BLaER1 treated with 17β-estradiol and CSF1 and Interleukin-3, amounts not matched to agents 10 nM and 100 nM (cell line): ENCODE measurements around the gene UBE2E2.

Source experiments
- H3K27ac ChIP-seq, 11 experiments: shearing (Covaris generic); formaldehyde crosslinking; 2 replicates each; pipeline ENCODE4 v1.8.1; 2022
- H3K27me3 ChIP-seq, 11 experiments: shearing (Covaris generic); formaldehyde crosslinking; 2 replicates each; pipeline ENCODE4 v1.8.1; 2022
- H3K36me3 ChIP-seq, 11 experiments: shearing (Covaris generic); formaldehyde crosslinking; 2 replicates each; pipeline ENCODE4 v1.8.1; 2022
- H3K4me1 ChIP-seq, 10 experiments: shearing (Covaris generic); formaldehyde crosslinking; 2 replicates each; pipeline ENCODE4 v1.8.1; 2022
- H3K4me2 ChIP-seq, 11 experiments: shearing (Covaris generic); formaldehyde crosslinking; 2 replicates each; pipeline ENCODE4 v1.8.1; 2022
- H3K4me3 ChIP-seq, 10 experiments: shearing (Covaris generic); formaldehyde crosslinking; 2 replicates each; pipeline ENCODE4 v1.8.1; 2022
- H3K9ac ChIP-seq, 11 experiments: shearing (Covaris generic); formaldehyde crosslinking; 2 replicates each; pipeline ENCODE4 v1.8.1; 2022
- H3K9me3 ChIP-seq, 11 experiments: shearing (Covaris generic); formaldehyde crosslinking; replicated peaks in 1 of 11; 2 replicates each; pipeline ENCODE4 v1.8.1; 2022
- H4K20me1 ChIP-seq, 11 experiments: shearing (Covaris generic); formaldehyde crosslinking; 2 replicates each; pipeline ENCODE4 v1.8.1; 2022
- Cebpa-rat ChIP-seq, 11 experiments: shearing (Covaris generic); IDR thresholded peaks; 2 replicates each; pipeline ENCODE4 v1.8.1; 2022

The UBE2E2 gene

DNA sequence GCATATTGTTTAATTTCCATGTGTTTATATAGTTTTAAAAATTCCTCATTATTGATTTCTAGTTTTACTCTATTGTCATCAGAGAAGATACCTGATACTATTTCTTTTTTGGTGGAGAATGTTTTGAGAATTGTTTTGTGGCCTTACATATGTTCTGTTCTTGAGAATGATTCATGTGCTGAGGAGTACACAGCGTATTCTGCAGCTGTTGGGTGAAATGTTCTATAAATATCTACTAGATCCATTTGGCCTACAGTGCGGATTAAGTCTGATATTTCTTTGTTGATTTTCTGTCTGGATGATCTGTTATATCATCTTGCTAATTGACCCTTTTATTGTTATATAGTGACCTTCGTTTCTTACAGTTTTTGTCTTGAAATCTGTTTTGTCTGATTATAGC is 109.7 kb downstream of the UBE2E2 start:
- H3K9me3 ChIP-seq: peaks cover 12 to 27% (median 21%) of the 10 kb centered on the region in 11 experiments
- peaks cover 0 to 90% (median 0%) of the 10 kb centered on the region in 11 experiments; a peak in 7 of 22 replicates for H4K20me1 ChIP-seq
- no peaks in the 10 kb centered on the region for H3K27me3 ChIP-seq
- H3K4me2 ChIP-seq: no peak overlapping the region
- peaks cover 0 to 14% (median 9%) of the 10 kb centered on the region in 10 experiments; a peak in 13 of 20 replicates for H3K4me1 ChIP-seq
- H3K9ac ChIP-seq: no peak overlapping the region
- H3K27ac ChIP-seq: no peak overlapping the region
- peaks cover 0 to 35% (median 5%) of the 10 kb centered on the region in 11 experiments; a peak in 10 of 22 replicates for H3K36me3 ChIP-seq
- H3K4me3 ChIP-seq: no peak overlapping the region
- TF ChIP-seq Cebpa-rat (IDR thresholded peaks at IDR 0.05): no peak

GRCh38 chr3:23314981-23315762 is 112.0 kb downstream of the UBE2E2 start:
- H3K9ac ChIP-seq: no peak overlapping the region
- no peak overlapping the region for H3K27ac ChIP-seq
- no peak overlapping the region for H3K4me3 ChIP-seq
- no peaks in the 10 kb centered on the region for H3K27me3 ChIP-seq
- peaks cover 12 to 35% (median 30%) of the 10 kb centered on the region in 11 experiments for H3K9me3 ChIP-seq
- H4K20me1 ChIP-seq: peaks cover 0 to 94% (median 0%) of the 10 kb centered on the region in 11 experiments; a peak in 8 of 22 replicates
- H3K4me2 ChIP-seq: peak overlapping the region in 4 of 11 experiments; percentile 10 to 39 (median 34); a peak in 7 of 22 replicates
- peaks cover 0 to 14% (median 9%) of the 10 kb centered on the region in 10 experiments; a peak in 13 of 20 replicates for H3K4me1 ChIP-seq
- peaks cover 0 to 19% (median 4%) of the 10 kb centered on the region in 11 experiments; a peak in 7 of 22 replicates for H3K36me3 ChIP-seq
- no peak for TF ChIP-seq Cebpa-rat (IDR thresholded peaks at IDR 0.05)

GRCh38 chr3:23316924-23317323 is 113.8 kb downstream of the UBE2E2 start:
- Histone ChIP-seq H3K36me3 (peaks cover 0 to 13% (median 0%) of the 10 kb centered on the region in 11 experiments; a peak in 6 of 22 replicates), H3K4me3 (no peak overlapping the region), H4K20me1 (peaks cover 0 to 100% (median 9%) of the 10 kb centered on the region in 11 experiments; a peak in 8 of 22 replicates), H3K9me3 (peaks cover 12 to 32% (median 30%) of the 10 kb centered on the region in 11 experiments), H3K9ac (no peak overlapping the region), H3K4me2 (no peak overlapping the region), H3K4me1 (peaks cover 0 to 14% (median 9%) of the 10 kb centered on the region in 10 experiments; a peak in 13 of 20 replicates), H3K27ac (no peak overlapping the region), H3K27me3 (no peaks in the 10 kb centered on the region)
- TF ChIP-seq Cebpa-rat (IDR thresholded peaks at IDR 0.05): no peak

DNA sequence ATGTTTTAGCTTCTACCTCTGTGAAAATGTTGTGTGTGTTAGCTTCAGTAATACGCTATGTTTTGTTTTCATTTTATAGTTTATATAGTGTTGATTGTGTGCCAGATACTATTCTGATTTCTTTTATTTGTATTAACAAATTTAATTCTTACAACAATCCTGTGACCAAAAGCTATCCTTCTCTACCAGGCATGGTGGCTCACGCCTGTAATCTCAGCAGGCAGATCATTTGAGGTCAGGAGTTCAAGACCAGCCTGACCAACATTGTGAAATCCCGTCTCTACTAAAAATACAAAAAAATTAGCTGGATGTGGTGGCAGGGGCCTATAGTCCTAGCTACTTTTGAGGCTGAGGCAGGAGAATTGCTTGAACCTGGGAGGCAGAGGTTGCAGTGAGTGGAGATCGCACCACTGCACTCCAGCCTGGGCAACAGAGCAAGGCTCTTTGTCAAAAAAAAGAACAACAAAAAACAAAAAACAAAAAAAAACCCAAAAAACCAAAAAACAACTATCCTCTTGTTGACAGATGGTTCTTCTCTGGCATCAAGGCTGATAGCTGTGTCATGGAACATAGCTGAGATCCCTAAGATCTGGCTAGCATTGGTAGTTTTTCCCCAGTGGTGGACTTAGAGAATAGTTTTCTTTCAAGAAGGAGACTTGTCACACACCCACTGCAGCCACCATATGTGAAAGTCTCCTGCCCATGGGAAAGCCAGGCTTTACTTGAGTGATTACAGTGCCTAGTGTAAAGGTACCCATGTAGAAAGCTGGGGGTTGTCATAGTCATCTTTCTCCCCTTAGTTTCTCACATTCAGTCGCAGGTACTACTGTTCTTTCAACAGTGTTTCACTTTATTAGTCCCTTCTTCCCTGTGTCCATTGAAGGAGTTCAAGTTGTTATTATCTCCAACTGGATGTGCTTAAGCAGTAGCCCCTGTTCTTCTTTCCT is 116.5 kb downstream of the UBE2E2 start:
- no peak for TF ChIP-seq Cebpa-rat (IDR thresholded peaks at IDR 0.05)
- H3K36me3 ChIP-seq: peaks cover 0 to 13% (median 0%) of the 10 kb centered on the region in 11 experiments; a peak in 6 of 22 replicates
- no peak overlapping the region for H3K4me3 ChIP-seq
- peaks cover 4 to 26% (median 19%) of the 10 kb centered on the region in 10 experiments for H3K4me1 ChIP-seq
- no peak overlapping the region for H3K9ac ChIP-seq
- no peak overlapping the region for H3K4me2 ChIP-seq
- H4K20me1 ChIP-seq: peaks cover 0 to 100% (median 12%) of the 10 kb centered on the region in 11 experiments; a peak in 8 of 22 replicates
- peaks cover 12 to 32% (median 30%) of the 10 kb centered on the region in 11 experiments for H3K9me3 ChIP-seq
- H3K27me3 ChIP-seq: peaks cover 0 to 6% (median 0%) of the 10 kb centered on the region in 11 experiments; a peak in 2 of 22 replicates
- no peak overlapping the region for H3K27ac ChIP-seq

DNA sequence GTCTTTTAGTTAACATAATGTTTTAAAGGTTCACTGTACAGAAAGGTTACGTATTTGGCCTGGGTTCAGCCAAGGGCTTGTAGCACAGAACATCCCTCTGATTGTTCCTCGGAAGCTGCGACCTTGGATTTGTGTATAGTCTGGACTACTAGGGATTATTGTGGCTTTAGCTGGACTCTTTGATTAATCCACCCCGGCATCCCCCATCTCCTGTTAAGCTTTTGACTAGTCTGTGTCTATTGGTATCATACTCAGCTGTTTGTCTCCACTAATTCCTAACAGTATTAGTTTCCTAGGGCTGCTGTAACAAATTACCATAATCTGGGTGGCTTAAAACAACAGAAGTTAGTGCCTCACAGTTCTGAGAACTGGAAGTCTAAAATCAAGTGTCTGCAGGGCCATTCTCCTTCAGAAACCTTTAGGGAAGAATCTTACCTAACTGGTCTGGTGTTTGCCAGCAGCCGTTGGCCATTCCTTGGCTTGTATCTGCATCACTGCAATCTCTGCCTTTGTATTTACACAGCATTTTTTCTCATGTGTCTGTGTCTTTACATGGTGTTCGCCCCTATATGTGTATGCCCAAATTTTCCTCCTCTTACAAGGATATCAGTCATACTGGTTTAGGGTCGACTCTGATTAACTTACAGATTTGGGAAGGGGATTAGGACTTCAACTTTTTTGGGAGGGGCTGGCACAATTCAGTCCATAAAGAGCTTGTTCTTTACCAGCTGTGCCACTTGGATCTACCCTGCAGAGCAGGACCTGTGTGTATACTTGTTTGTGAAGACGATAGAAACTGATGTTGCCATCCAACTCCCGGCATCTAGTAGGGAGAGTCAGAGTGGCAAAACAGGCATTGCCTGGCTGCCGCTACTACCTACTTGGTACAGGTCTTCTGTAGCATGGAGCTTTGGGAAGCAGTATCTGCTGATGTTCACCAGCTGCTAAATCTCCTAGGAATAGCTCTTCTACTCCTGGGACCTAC is 117.8 kb downstream of the UBE2E2 start:
- peaks cover 0 to 15% (median 1%) of the 10 kb centered on the region in 11 experiments; a peak in 10 of 22 replicates for H3K36me3 ChIP-seq
- H3K27ac ChIP-seq: no peak overlapping the region
- H3K4me1 ChIP-seq: peaks cover 4 to 29% (median 24%) of the 10 kb centered on the region in 10 experiments
- H4K20me1 ChIP-seq: peaks cover 0 to 100% (median 8%) of the 10 kb centered on the region in 11 experiments; a peak in 8 of 22 replicates
- no peak overlapping the region for H3K9ac ChIP-seq
- no peak overlapping the region for H3K4me2 ChIP-seq
- no peak for TF ChIP-seq Cebpa-rat (IDR thresholded peaks at IDR 0.05)
- no peak overlapping the region for H3K4me3 ChIP-seq
- peaks cover 0 to 6% (median 0%) of the 10 kb centered on the region in 11 experiments; a peak in 2 of 22 replicates for H3K27me3 ChIP-seq
- peaks cover 16 to 36% (median 34%) of the 10 kb centered on the region in 11 experiments for H3K9me3 ChIP-seq

GRCh38 chr3:23324745-23325144 is 121.6 kb downstream of the UBE2E2 start:
- Histone ChIP-seq H3K4me3 (peak overlapping the region in 2 of 10 experiments; percentile 14 to 29; a peak in 2 of 20 replicates), H3K9me3 (peaks cover 9 to 39% (median 30%) of the 10 kb centered on the region in 11 experiments), H3K9ac (0 out of 22 replicates have a peak overlapping the region, but pooled peaks of 1 of the 11 experiments have one; percentile 53), H3K27ac (peak overlapping the region in 4 of 11 experiments; percentile 7 to 44 (median 22); a peak in 3 of 22 replicates), H4K20me1 (peaks cover 0 to 90% (median 8%) of the 10 kb centered on the region in 11 experiments; a peak in 8 of 22 replicates), H3K4me2 (peak overlapping the region; percentile 42 to 76 (median 55); a peak in 20 of 22 replicates), H3K4me1 (peaks cover 4 to 31% (median 26%) of the 10 kb centered on the region in 10 experiments), H3K27me3 (peaks cover 0 to 6% (median 0%) of the 10 kb centered on the region in 11 experiments; a peak in 2 of 22 replicates), H3K36me3 (peaks cover 0 to 9% (median 0%) of the 10 kb centered on the region in 11 experiments; a peak in 7 of 22 replicates)
- TF ChIP-seq Cebpa-rat (IDR thresholded peaks at IDR 0.05): no peak

- Histone ChIP-seq H3K9me3 (peaks cover 9 to 39% (median 30%) of the 10 kb centered on the region in 11 experiments), H4K20me1 (peaks cover 0 to 90% (median 8%) of the 10 kb centered on the region in 11 experiments; a peak in 8 of 22 replicates), H3K4me2 (peak overlapping the region in 10 of 11 experiments; percentile 8 to 76 (median 54); a peak in 18 of 22 replicates), H3K27ac (peak overlapping the region in 2 of 11 experiments; percentile 21 to 22; a peak in 2 of 22 replicates), H3K36me3 (peaks cover 0 to 9% (median 0%) of the 10 kb centered on the region in 11 experiments; a peak in 7 of 22 replicates), H3K9ac (no peak overlapping the region), H3K27me3 (peaks cover 0 to 6% (median 0%) of the 10 kb centered on the region in 11 experiments; a peak in 2 of 22 replicates), H3K4me3 (peak overlapping the region in 3 of 10 experiments; percentile 4 to 22 (median 14); a peak in 4 of 20 replicates), H3K4me1 (peaks cover 4 to 35% (median 28%) of the 10 kb centered on the region in 10 experiments)
- no peak for TF ChIP-seq Cebpa-rat (IDR thresholded peaks at IDR 0.05)
These were observed 122.4 kb downstream of the UBE2E2 start for GRCh38 chr3:23325466-23326065.
